Stomach smooth muscle (tissue), 2 donors: ENCODE results near the gene ENOX1.

Experiments used
- H3K27ac ChIP-seq: one replicate; pipeline ENCODE4 v1.7.0; 2013; ENCODE audit warnings: mild to moderate bottlenecking, low read length, inconsistent platforms
- H3K27me3 ChIP-seq, 2 donors: one replicate each; pipeline ENCODE4 v1.7.0; 2013; ENCODE audit warnings: low read length in 2 of 2; ENCODE audit not compliant: insufficient read depth in 2 of 2, control insufficient read depth in 1 of 2
- H3K36me3 ChIP-seq, 2 donors: one replicate each; pipeline ENCODE4 v1.7.0; 2013; ENCODE audit warnings: low read length in 2 of 2; ENCODE audit not compliant: control insufficient read depth in 2 of 2, insufficient read depth in 2 of 2
- H3K4me1 ChIP-seq: one replicate; pipeline ENCODE4 v1.7.0; 2013; ENCODE audit warnings: low read length; ENCODE audit not compliant: control insufficient read depth, insufficient read depth
- H3K4me3 ChIP-seq, 2 donors: one replicate each; pipeline ENCODE4 v1.7.0; 2013; ENCODE audit warnings: low read length in 2 of 2
- H3K9ac ChIP-seq, 2 donors: one replicate each; pipeline ENCODE4 v1.7.0; 2013; ENCODE audit warnings: low read length in 2 of 2, mild to moderate bottlenecking in 1 of 2
- H3K9me3 ChIP-seq, 2 donors: one replicate each; pipeline ENCODE4 v1.7.0; 2013; ENCODE audit warnings: low read length in 2 of 2; ENCODE audit not compliant: control insufficient read depth in 2 of 2
- donor health status: healthy.
- donor health status: Pancreatic carcinoma.

Gene ENOX1

DNA sequence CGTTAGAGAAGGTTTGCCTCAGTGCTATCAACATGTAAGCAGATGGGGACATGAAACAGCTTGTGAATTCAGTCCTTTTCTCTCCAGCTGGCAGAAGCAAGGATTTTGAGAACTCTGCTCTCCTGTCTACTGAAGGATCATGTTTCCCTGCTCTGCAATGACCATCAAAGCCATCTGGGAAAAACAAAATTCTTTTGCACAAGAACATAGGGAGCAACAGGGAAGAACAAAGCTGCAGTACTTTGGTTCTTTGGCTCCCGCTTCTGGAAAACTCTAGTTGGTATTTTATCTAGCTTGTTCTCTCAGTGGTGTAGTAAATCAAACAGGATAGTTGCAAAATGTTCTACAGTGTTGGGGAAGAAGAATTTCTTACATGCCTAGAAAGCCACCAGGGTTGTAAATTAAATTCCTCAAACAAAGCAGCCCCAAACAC is 270.4 kb downstream of the ENOX1 start:
- H3K27ac ChIP-seq, result peak overlapping the region; percentile 25
- H3K4me1 ChIP-seq, result peaks cover 17% of the 10 kb centered on the region
- H3K9me3 ChIP-seq, result no peaks in the 10 kb centered on the region
- no peaks in the 10 kb centered on the region for H3K36me3 ChIP-seq
- H3K27me3 ChIP-seq, result no peaks in the 10 kb centered on the region
- no peak overlapping the region for H3K4me3 ChIP-seq
- H3K9ac ChIP-seq, result no peak overlapping the region

DNA sequence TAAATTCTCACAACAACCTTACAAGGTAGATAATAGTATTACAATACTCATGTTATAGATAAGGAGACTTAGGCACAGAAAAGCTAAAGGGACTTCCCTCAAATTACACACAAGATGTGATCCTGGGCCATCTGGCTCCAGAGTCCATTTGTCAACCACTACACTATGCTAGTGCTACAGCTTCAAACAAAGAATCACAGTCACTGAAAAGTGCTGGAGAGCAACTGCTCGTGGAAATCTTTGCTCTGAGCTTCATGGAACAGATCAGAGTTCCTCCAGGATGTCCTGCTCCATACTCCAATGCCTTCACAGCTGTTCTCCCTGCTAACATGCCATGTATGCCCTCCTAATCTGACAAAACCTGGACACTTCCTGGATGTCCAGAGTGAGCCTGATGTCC is 271.2 kb downstream of the ENOX1 start:
- peak overlapping the region; percentile 25 for H3K27ac ChIP-seq
- peaks cover 17% of the 10 kb centered on the region for H3K4me1 ChIP-seq
- H3K9me3 ChIP-seq, result no peaks in the 10 kb centered on the region
- no peak overlapping the region for H3K4me3 ChIP-seq
- no peak overlapping the region for H3K9ac ChIP-seq
- no peaks in the 10 kb centered on the region for H3K36me3 ChIP-seq
- H3K27me3 ChIP-seq, result no peaks in the 10 kb centered on the region

DNA sequence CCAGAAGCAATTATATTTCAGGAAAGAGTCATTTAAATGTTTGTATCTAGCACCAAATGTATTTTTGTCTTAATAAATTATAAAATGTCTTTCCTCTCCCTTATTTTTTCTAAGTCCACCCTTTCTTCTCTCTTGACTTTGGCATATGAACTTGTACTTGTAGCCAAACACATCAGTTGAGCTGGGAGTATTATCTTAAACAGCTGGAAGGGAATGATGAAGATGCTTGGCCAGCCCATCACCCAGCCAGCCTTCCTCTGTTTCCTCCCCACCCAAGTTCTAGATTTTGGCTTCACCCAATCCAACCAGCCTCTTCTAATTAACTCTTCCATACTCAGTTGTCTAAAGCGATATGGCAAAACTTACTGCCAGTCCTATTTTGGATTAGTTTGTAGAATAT is 272.5 kb downstream of the ENOX1 start:
- Histone ChIP-seq H3K9ac (no peak overlapping the region), H3K4me1 (peaks cover 17% of the 10 kb centered on the region), H3K4me3 (no peak overlapping the region), H3K27ac (no peak overlapping the region), H3K36me3 (no peaks in the 10 kb centered on the region), H3K27me3 (no peaks in the 10 kb centered on the region), H3K9me3 (no peaks in the 10 kb centered on the region)

DNA sequence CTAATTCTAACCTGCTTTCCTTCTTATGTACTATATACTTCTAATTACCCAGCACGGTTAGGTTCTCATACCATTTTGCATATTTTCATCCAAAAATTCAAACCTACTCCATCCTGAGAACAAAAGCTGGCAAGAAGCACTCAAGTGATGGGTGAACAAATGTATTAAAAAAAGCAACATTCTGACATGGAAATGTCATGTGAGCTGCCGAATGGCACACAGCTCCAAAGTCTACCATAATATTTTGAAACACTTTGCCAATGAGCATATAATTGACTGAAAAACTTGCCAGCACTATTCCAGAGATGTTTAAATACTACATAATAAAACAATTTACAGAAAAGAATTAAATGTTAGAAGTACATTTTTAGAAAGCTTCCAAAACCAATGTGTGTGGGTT is 274.6 kb downstream of the ENOX1 start:
- peak overlapping the region in 1 of 2 donors; percentile 20 for H3K9ac ChIP-seq
- H3K9me3 ChIP-seq, result no peaks in the 10 kb centered on the region
- H3K36me3 ChIP-seq, result no peaks in the 10 kb centered on the region
- H3K4me1 ChIP-seq, result peaks cover 17% of the 10 kb centered on the region
- no peaks in the 10 kb centered on the region for H3K27me3 ChIP-seq
- H3K4me3 ChIP-seq, result no peak overlapping the region
- H3K27ac ChIP-seq, result peak overlapping the region; percentile 79

DNA sequence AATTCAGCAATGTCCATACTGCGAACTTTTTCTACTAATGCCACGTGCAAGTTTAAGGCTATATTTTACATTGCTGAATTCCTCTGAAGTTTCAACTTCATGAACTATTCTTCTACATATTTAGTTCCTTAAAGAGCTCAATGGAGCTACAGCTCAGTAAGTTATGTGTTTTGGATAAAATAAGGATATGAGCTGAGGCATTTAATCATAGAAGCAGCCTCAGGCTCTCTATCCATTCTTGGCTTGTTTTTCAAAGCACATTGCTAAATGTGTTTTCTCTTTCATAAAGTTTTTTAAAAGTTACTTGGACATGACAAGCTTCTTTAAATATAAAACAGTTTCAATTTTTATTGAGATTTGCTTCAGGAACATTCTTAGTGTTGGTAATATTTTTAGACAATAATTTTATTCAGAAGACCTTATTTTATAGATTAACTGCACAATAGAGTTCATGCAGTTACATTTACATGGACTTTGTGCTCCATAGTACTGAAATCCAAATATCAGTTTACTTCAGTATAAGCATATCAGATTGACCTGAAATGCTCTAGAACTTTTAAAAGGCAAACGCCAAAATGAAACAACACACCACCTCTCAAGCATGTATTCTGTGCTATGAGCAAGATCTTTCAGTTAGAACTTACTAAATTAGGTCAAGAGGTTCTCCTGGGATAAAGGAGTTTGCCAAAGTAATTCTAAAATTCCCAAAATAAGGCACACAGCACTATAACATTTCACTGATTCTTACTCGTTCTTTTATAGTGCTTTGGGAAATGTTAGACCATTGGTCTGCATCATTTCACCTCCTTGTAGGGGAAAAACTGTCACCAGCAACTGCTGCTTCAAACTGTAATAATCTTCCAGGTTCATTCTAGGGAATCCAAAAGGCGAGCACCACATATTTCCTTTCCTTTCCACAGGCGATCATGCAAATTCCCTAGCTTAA is 275.5 kb downstream of the ENOX1 start:
- no peaks in the 10 kb centered on the region for H3K27me3 ChIP-seq
- no peak overlapping the region for H3K4me3 ChIP-seq
- H3K4me1 ChIP-seq, result peaks cover 10% of the 10 kb centered on the region
- peak overlapping the region in 1 of 2 donors; percentile 20 for H3K9ac ChIP-seq
- peak overlapping the region; percentile 79 for H3K27ac ChIP-seq
- H3K9me3 ChIP-seq, result no peaks in the 10 kb centered on the region
- no peaks in the 10 kb centered on the region for H3K36me3 ChIP-seq

DNA sequence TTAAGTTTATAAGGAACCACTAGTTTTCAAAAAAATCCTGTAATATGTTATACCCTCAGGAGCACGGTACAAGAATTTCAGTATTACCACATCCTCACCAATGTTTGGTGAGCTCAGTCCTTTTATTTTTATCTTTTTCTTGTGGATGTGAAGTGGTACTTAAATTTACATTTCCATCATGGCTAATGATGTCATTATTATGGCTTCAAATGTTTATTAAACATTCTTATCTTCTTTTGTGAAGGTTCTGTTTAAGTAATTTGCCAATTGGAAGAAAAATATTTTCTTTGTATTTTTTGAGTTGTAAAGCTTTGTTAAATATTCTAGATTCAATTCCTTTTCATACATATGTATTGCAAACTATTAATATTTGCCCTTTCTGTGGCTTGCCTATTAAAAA is 291.0 kb downstream of the ENOX1 start:
- Histone ChIP-seq H3K27me3 (no peaks in the 10 kb centered on the region), H3K27ac (no peak overlapping the region), H3K4me1 (peaks cover 3% of the 10 kb centered on the region), H3K9me3 (peaks cover 0 to 3% of the 10 kb centered on the region in 2 donors), H3K36me3 (no peaks in the 10 kb centered on the region), H3K9ac (no peak overlapping the region), H3K4me3 (no peak overlapping the region)

DNA sequence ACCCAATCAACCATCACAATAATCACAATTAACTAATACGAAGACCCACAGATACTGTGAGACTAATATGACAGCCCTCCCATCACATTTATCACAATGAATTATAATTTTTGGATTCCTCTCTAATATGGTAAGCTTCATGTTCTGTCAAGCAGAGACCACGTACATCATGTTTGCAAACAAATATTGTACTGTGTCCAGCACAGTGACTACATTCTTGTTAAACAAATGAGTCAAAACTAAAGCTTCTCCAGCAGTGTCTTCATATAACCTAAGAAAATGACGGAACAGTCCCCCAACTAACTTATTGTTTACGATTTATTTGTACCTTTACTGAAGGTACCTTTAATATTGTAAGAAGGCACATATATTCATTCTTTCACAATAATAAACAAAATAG is 292.6 kb downstream of the ENOX1 start:
- no peaks in the 10 kb centered on the region for H3K36me3 ChIP-seq
- H3K4me1 ChIP-seq, result peaks cover 7% of the 10 kb centered on the region
- H3K4me3 ChIP-seq, result no peak overlapping the region
- H3K9me3 ChIP-seq, result no peaks in the 10 kb centered on the region
- H3K27me3 ChIP-seq, result no peaks in the 10 kb centered on the region
- H3K27ac ChIP-seq, result no peak overlapping the region
- no peak overlapping the region for H3K9ac ChIP-seq

DNA sequence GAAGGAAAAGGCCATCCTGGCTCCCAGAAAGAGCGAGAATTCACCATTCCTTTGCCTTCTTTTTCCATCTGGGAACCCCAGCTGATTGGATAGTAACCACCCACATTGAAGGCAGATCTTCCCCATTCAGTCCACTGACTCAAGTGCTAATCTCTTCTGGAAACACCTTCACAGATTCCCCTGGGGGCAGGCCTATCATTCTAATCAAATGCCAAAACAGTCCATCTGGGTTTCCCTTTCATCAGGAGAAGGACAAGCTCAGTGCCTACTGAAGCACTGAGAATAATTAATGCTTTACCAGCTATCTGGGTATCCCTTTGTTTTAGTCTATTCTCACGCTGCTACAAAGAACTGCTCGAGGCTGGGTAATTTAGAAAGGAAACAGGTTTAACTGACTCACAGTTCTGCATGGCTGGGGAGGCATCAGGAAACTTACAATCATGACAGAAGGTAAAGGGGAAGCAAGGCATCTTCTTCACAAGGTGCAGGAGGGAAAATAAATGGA is 293.2 kb downstream of the ENOX1 start:
- Histone ChIP-seq H3K4me3 (no peak overlapping the region), H3K9ac (no peak overlapping the region), H3K27me3 (no peaks in the 10 kb centered on the region), H3K27ac (no peak overlapping the region), H3K4me1 (peaks cover 7% of the 10 kb centered on the region), H3K9me3 (no peaks in the 10 kb centered on the region), H3K36me3 (no peaks in the 10 kb centered on the region)

DNA sequence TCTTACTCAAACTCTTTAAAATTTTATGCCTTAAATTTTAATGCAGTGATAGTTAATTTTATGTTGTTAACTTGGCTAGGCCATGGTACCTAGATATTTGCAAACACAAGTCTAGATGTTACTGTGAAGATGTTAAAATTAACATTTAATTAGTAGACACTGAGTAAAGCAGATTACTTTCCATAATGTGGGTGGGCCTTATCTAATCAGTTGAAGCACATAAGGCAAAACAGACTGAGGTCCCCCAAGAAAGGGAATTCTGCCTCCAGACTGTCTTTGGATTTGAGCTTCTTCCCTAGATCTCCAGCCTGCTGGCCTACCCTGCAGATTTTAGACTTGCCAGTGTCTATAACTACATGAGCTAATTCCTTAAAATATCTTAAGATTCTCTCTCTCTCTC is 294.0 kb downstream of the ENOX1 start:
- Histone ChIP-seq H3K27me3 (no peaks in the 10 kb centered on the region), H3K4me3 (no peak overlapping the region), H3K4me1 (peaks cover 7% of the 10 kb centered on the region), H3K27ac (no peak overlapping the region), H3K36me3 (no peaks in the 10 kb centered on the region), H3K9ac (no peak overlapping the region), H3K9me3 (no peaks in the 10 kb centered on the region)

DNA sequence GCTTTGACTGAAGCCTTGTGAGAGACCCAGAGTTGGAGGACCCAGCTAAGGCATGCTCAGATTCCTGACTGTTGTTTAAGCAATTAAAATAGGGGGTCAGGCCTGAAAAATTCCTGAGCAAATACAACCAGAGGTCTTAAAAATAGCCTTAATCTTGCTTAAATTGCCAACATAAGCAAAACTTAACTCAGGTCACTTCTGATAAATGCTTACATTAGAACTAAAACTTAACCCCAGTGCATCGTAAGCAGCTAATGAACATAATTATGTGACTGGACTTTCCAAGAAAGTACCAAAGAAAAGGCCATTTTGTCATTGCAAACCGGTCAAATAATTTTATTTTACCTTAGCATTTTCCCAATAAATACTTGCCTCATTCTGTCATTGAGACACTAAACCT is 294.5 kb downstream of the ENOX1 start:
- no peaks in the 10 kb centered on the region for H3K9me3 ChIP-seq
- no peak overlapping the region for H3K4me3 ChIP-seq
- H3K4me1 ChIP-seq, result peaks cover 7% of the 10 kb centered on the region
- no peaks in the 10 kb centered on the region for H3K36me3 ChIP-seq
- no peak overlapping the region for H3K9ac ChIP-seq
- H3K27ac ChIP-seq, result no peak overlapping the region
- no peaks in the 10 kb centered on the region for H3K27me3 ChIP-seq

DNA sequence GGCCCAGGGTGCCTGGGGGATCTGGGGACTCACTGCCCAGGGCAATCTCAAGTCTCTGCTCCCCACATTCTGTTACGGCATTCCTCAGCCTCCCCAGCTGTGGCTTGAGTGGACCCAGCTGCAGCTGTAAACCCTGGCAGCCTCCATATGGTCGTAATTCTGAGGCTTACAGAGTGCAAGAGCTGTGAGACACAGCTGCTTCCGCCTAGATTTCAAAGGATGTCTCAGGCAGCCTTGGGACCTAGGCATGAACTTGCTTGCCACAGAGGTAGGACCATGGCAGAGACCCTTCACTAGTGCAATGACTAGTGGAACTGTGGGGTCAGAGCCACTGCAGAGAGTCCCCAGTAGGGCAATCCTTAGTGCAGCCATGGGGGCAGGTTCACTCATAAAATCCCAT is 297.5 kb downstream of the ENOX1 start:
- Histone ChIP-seq H3K27ac (no peak overlapping the region), H3K9me3 (no peaks in the 10 kb centered on the region), H3K4me3 (no peak overlapping the region), H3K36me3 (no peaks in the 10 kb centered on the region), H3K27me3 (no peaks in the 10 kb centered on the region), H3K9ac (no peak overlapping the region), H3K4me1 (peaks cover 11% of the 10 kb centered on the region)
